Measurements from ENCODE around the gene CD69.

- TF ChIP-seq CTCF (IDR thresholded peaks at IDR 0.05; ENCODE audit: extremely low read depth in 1 of 2, insufficient read depth in 1 of 2, low read depth in 1 of 2, low read length in 2 of 2) (no peak), POLR2A (IDR thresholded peaks at IDR 0.05; ENCODE audit: low read depth, low read length) (no peak), JUN (IDR thresholded peaks at IDR 0.05; ENCODE audit: borderline replicate concordance, insufficient read depth, insufficient read length, low read depth) (no peak), POLR2AphosphoS5 (IDR thresholded peaks at IDR 0.05; ENCODE audit: insufficient read depth, low read depth, low read length) (no peak), EZH2 (IDR thresholded peaks at IDR 0.05; ENCODE audit: borderline replicate concordance, low read depth, low read length, severe bottlenecking) (no peak), MYC (IDR thresholded peaks at IDR 0.05; ENCODE audit: low read depth, low read length) (no peak), GATA2 (IDR thresholded peaks at IDR 0.05; ENCODE audit: insufficient read depth, insufficient read length, low read depth, low read length) (no peak), MAX (IDR thresholded peaks at IDR 0.05; ENCODE audit: insufficient read depth, insufficient read length) (no peak), FOS (IDR thresholded peaks at IDR 0.05; ENCODE audit: borderline replicate concordance, insufficient read depth, low read length) (no peak)
Measured at GRCh38 chr12:9795945-9796344, 35.2 kb upstream of the CD69 start.

Measured in endothelial cell of umbilical vein (primary cell).